Erythroblast (primary cell): ENCODE results near the gene IL17RC.
A peak's percentile ranks its signal among the peaks of the same experiment; 100 is the strongest.
"Not testable (repeated sequence)": the region's sequence is repeated elsewhere in the genome, so short reads cannot be mapped to it uniquely, and the experiment has no call there.

Experiments
- DNase-seq, 2 experiments: peaks; one replicate each; lab custom pipeline; 2025; lab: John Stamatoyannopoulos, UW
- GATA1 ChIP-seq: IDR thresholded peaks from 2 replicates; pipeline ENCODE4 v1.6.1; 2011; ENCODE audit warnings: low read depth, mild to moderate bottlenecking, control low read depth, low read length, moderate library complexity
- POLR2A ChIP-seq: IDR thresholded peaks from 2 replicates; pipeline ENCODE4 v1.6.1; 2011; ENCODE audit warnings: mild to moderate bottlenecking, low read length

IL17RC gene

GRCh38 chr3:9916734-9917680 lies at the start of gene IL17RC:
TSS of gene IL17RC (plus strand) at chr3:9917098. CDS start at chr3:9917316, 218 bp downstream.
- TF ChIP-seq POLR2A = peak; percentile 65
- no peak for TF ChIP-seq GATA1
- peak; percentile 78 to 86 for DNase-seq

- DNase-seq = no peak
- TF ChIP-seq GATA1 (no peak), POLR2A (no peak)
Measured at GRCh38 chr3:9867106-9867505, 49.8 kb upstream of the IL17RC start.

GRCh38 chr3:9869955-9870354 lies 46.9 kb upstream of the IL17RC start:
- TF ChIP-seq POLR2A = no peak
- no peak for TF ChIP-seq GATA1

GRCh38 chr3:9870978-9871377 lies 45.9 kb upstream of the IL17RC start:
- TF ChIP-seq GATA1 (no peak), POLR2A (no peak)
- no peak for DNase-seq

More at GRCh38 chr3:9869955-9870354, 46.9 kb upstream of the IL17RC start:
- DNase-seq = no peak

- DNase-seq = not testable (repeated sequence)
Measured at GRCh38 chr3:9872067-9872466, 44.8 kb upstream of the IL17RC start.

- no peak for DNase-seq
- TF ChIP-seq POLR2A = no peak
- no peak for TF ChIP-seq GATA1
Measured at GRCh38 chr3:9875448-9875847, 41.5 kb upstream of the IL17RC start.

- DNase-seq = not testable (repeated sequence)
Measured at GRCh38 chr3:9876255-9876654, 40.6 kb upstream of the IL17RC start.

GRCh38 chr3:9876991-9877390 lies 39.9 kb upstream of the IL17RC start:
- TF ChIP-seq POLR2A (no peak), GATA1 (no peak)
- no peak for DNase-seq

- DNase-seq = no peak
- TF ChIP-seq POLR2A (no peak), GATA1 (no peak)
Measured at GRCh38 chr3:9878700-9879099, 38.2 kb upstream of the IL17RC start.

- no peak for DNase-seq
- TF ChIP-seq GATA1 = no peak
- TF ChIP-seq POLR2A = no peak
Measured at GRCh38 chr3:9879830-9880549, 36.9 kb upstream of the IL17RC start, which contains the start of gene CIDEC. TSS of gene CIDEC (minus strand) at chr3:9880253. CDS start at chr3:9878486, 1,767 bp downstream.

GRCh38 chr3:9881441-9881840 lies 35.5 kb upstream of the IL17RC start:
- no peak for DNase-seq

GRCh38 chr3:9883706-9884554 lies 33.0 kb upstream of the IL17RC start:
- no peak for TF ChIP-seq GATA1
- TF ChIP-seq POLR2A = no peak
- no peak for DNase-seq

More at GRCh38 chr3:9881441-9881840, 35.5 kb upstream of the IL17RC start:
- TF ChIP-seq GATA1 (no peak), POLR2A (no peak)

- DNase-seq = peak; percentile 56 to 66
- no peak for TF ChIP-seq GATA1
Measured at GRCh38 chr3:9884555-9885165, 32.2 kb upstream of the IL17RC start.
